HCT116 (cell line): Measurements from ENCODE around the gene CYGB.

ENCODE experiments used
- JUND ChIP-seq: IDR thresholded peaks from 2 replicates; pipeline ENCODE4 v1.6.1; 2012
- POLR2AphosphoS5 ChIP-seq: IDR thresholded peaks from 2 replicates; pipeline ENCODE4 v1.6.1; 2011; ENCODE audit warnings: mild to moderate bottlenecking, low read depth, low read length, moderate library complexity
- TCF7L2 ChIP-seq: IDR thresholded peaks from 2 replicates; pipeline ENCODE4 v1.7.0; 2011; ENCODE audit warnings: borderline replicate concordance, inconsistent platforms; ENCODE audit not compliant: insufficient read depth, insufficient read length; ENCODE audit errors: extremely low read depth
- ZNF274 ChIP-seq: fragments of 200-500 bp; sonication (Bioruptor generic); IDR thresholded peaks from 2 replicates; pipeline ENCODE4 v1.6.1; 2014; ENCODE audit warnings: mild to moderate bottlenecking, low read depth, low read length, inconsistent platforms
- TF ChIP-seq, protein P1 (sequence below), 3 experiments: fragments of 200-600 bp in 1 of 3; sonication (generic) in 1 of 3; IDR thresholded peaks in 2 of 3; conservative IDR thresholded peaks in 1 of 3; 2 replicates each; pipeline ENCODE4 v1.5.1; 2012 to 2017; ENCODE audit warnings: low read depth in 2 of 3, low read length in 2 of 3, antibody characterized with exemption in 1 of 3, borderline replicate concordance in 1 of 3, control low read depth in 1 of 3, mild to moderate bottlenecking in 1 of 3, mixed read lengths in 1 of 3, mixed run types in 1 of 3, moderate library complexity in 1 of 3; ENCODE audit not compliant: insufficient read depth in 1 of 3
- TF ChIP-seq, protein P2 (sequence below): IDR thresholded peaks from 2 replicates; pipeline ENCODE4 v1.6.1; 2012

DNA sequence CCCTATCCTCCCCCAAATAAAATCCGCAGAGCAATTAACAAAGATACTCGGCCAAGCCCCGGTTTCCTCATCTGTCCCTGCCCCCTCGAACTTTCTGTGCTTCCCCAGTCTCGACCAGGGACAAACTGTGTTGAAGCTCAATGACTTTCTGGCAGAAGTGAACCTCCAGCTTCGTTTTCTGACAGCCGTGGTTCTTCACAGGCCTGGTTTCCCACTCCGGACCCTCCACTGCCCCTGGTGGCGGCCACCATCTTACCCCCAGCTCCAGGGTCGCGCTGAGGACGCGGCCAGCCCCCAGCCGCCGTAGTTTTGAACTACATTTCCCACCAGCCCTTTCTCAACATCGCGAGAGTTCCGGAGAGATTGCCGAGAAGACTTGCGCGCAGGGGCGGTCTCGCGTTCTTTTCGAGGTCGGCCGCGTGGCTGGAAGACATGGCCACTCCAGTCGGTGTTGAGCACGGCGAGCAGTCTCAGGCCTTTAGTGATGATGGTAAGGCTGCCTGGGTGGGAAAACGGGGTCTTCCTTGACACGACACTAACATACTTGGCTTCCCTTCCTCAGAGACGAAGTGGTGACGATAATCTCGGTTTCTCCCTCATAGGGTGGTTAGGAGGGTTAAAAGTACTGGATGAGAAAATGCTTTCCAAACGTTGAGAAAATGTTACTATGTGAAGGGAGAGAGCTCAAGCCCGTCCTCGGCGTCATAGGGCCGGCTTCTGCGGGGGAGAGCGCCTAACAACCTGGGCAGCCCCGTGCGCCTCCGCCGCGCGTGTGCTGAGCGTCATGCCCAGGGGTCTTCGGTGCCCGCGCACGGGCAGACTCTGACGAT is 20.1 kb upstream of the CYGB start:
- no peak for TF ChIP-seq JUND
- TF ChIP-seq, protein P1, sequence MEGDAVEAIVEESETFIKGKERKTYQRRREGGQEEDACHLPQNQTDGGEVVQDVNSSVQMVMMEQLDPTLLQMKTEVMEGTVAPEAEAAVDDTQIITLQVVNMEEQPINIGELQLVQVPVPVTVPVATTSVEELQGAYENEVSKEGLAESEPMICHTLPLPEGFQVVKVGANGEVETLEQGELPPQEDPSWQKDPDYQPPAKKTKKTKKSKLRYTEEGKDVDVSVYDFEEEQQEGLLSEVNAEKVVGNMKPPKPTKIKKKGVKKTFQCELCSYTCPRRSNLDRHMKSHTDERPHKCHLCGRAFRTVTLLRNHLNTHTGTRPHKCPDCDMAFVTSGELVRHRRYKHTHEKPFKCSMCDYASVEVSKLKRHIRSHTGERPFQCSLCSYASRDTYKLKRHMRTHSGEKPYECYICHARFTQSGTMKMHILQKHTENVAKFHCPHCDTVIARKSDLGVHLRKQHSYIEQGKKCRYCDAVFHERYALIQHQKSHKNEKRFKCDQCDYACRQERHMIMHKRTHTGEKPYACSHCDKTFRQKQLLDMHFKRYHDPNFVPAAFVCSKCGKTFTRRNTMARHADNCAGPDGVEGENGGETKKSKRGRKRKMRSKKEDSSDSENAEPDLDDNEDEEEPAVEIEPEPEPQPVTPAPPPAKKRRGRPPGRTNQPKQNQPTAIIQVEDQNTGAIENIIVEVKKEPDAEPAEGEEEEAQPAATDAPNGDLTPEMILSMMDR (IDR thresholded peaks at IDR 0.05 in 2 of 3, conservative IDR thresholded peaks at IDR 0.05 in 1 of 3; ENCODE audit: borderline replicate concordance in 1 of 3, insufficient read depth in 1 of 3, low read depth in 2 of 3, low read length in 2 of 3), result peak in 2 of 3 experiments; percentile 68; a peak in 4 of 6 replicates
- TF ChIP-seq POLR2AphosphoS5, result peak; percentile 97
- TF ChIP-seq ZNF274, result no peak
- no peak for TF ChIP-seq TCF7L2
- TF ChIP-seq, protein P2, sequence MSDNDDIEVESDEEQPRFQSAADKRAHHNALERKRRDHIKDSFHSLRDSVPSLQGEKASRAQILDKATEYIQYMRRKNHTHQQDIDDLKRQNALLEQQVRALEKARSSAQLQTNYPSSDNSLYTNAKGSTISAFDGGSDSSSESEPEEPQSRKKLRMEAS, result peak; percentile 100
